HG02588 (cell line): ENCODE measurements around the gene SSH3.
"Not testable (repeated sequence)": the region's sequence is repeated elsewhere in the genome, so short reads cannot be mapped to it uniquely, and the experiment has no call there.

Source experiments
- ATAC-seq: cut with Tn5 transposase; IDR thresholded peaks from one replicate; pipeline ENCODE4 v1.9.1; 2021; ENCODE audit warnings: mild to moderate bottlenecking, moderate library complexity; ENCODE audit not compliant: unreplicated experiment

Gene SSH3

GRCh38 chr11:67303132-67303834 lies at the start of gene SSH3:
Gene SSH3 (plus strand): TSS chr11:67303530. CDS start chr11:67303626, 96 bp downstream.
- no peak for ATAC-seq

GRCh38 chr11:67253872-67254624 lies 49.3 kb upstream of the SSH3 start:
- ATAC-seq, result no peak

GRCh38 chr11:67254798-67255197 lies 48.5 kb upstream of the SSH3 start:
- no peak for ATAC-seq

- ATAC-seq, result no peak
Observed at GRCh38 chr11:67255353-67255752, 48.0 kb upstream of the SSH3 start.

GRCh38 chr11:67255864-67256263 lies 47.5 kb upstream of the SSH3 start:
- ATAC-seq, result no peak

GRCh38 chr11:67256477-67257135 lies 46.7 kb upstream of the SSH3 start:
- no peak for ATAC-seq

- no peak for ATAC-seq
Observed at GRCh38 chr11:67260406-67260805, 42.9 kb upstream of the SSH3 start.

DNA sequence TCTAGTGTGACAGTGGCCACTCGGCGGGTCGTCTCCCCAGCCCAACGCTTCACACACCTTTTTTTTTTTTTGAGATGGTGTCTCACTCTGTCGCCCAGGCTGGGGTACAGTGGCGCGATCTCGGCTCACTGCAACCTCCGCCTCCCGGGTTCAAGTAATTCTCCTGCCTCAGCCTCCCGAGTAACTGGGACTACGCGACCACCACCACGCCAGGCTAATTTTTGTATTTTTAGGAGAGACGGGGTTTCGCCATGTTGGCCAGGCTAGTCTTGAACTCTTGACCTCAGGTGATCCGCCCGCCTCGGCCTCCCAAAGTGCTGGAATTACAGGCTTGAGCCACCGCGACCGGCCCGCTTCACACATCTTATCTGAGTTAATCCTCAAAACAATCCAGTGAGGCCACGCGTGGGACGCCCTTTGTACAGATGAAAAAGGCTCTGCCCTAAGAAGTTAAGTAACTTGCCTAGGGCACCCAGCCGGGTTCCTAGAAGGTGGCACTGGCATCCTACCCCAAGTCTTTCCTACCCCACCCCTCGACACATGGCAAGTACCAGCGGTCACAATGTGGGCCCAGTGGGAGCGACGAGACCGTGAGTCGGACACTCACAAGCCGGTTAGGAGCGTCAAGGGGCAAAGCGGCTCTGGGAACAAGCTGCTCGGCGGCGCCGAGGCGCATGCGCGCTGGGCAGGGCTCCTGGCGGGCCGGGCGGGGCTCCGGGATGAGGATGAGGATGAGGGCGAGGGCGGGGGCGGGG lies 42.3 kb upstream of the SSH3 start:
- not testable (repeated sequence) for ATAC-seq

GRCh38 chr11:67261640-67261945 lies 41.7 kb upstream of the SSH3 start:
- ATAC-seq, result no peak

DNA sequence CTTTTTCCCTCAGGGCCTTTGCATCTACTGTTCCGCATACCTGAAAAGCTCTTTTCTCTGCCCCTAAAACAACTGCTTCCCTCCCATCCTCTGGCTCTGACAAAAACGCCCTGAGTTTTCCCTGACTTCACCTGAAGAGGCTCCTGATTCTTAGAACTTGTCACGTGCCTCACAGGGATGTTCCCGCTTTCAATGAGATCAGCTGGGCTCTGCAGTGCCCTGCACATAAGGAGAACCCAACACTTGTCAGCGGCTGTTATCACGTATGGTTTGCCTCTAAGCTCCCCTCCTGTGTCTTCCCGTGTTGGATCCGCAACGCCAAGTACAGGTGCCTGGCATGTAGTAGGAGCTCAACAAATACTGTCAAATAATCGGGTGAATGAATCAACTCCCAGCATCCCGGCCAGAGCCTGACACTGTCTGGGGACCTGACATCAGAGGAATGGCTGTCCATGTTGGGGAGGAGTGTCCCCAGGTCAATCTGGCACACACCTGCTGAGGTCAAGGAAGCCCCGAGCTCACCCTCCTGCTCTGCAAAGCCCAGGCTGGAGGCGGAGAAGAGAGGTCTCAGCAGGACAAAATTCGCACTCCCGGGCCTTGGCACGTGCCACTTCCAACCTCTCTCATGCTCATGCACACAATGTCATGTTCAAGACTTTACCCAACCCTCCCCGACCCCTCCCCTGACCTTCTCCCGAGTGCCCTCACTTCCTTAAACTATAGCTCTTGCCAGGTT lies 41.2 kb upstream of the SSH3 start:
- ATAC-seq, result no peak

- no peak for ATAC-seq
Observed at GRCh38 chr11:67262731-67263675, 40.3 kb upstream of the SSH3 start.

- no peak for ATAC-seq
Observed at GRCh38 chr11:67264260-67264659, 39.1 kb upstream of the SSH3 start.

DNA sequence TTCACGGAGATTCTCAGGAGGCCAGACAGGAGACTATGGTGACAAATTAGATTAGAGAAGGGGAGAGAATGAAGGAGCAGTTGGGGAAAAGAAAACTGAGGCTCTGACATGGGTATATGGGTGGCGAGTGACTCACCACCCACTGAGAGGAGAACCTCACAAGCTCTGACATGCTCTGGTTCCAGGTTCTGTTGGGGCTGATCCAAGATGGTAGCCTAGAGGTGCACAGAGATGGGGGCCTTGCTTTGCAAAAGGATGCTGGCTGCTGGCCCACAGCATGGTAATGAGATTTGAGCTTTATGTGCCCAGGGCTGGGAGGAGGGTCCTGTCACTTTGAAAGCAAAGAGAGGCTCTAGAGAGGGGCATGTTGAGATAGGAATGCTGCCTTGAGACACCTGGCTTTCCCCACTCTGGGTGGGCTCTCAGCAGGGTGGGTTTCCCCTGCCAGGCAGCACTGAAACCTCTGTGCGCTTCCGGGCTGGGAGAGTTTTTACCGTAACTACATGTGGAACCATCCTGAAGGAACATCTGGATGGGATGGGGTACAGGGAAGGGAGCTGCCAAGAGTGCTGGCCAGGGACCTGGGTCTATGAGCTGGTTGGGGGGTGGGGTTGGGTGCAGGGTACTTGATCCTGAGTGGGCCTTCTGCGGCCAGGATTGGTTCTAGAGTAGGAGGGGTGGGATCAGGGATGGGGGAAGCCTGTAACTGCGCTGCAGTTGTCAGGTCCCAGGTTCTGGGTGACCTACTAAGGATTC lies 38.3 kb upstream of the SSH3 start:
- no peak for ATAC-seq

DNA sequence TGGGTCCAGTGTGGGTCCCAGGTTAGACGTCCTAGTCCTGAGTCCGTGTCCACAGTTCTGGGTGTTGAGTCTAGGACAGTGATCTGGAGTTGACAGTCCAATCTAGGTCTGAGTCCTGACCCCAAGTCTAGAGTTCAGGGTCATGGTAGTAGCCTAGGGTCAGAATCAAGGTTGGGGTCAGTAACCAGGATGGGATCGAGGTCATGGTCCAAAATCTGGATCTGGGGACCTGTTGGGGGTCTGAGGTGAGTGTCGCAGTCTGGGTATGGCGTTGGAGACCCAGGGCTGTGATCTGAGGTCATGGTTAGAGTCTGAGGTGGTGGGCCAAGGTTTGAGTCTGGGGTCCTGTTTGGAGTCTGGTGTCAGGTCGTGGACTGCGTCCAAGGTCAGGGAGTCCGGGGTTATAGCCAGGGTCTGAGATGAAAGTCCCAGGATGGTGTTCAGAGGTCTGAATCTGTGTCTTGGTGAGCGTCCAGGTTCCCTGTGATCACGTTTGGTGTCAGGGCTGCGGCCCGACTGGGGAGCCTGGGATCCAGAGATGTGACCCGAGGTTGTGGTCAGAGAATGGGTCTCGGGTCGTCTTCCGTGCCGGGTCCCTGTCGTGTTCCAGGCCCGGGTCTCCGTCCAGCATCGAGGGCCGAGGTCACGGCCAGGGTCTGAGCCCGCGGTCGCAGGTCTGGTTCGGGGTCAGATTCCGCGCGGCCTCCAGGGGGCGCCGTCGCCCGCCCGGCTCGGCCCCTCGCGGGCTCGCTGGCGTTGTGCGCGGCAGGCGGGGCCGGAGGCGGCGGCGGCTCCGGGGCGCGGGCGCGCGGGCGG lies 37.5 kb upstream of the SSH3 start:
- ATAC-seq, result peak; percentile 52

DNA sequence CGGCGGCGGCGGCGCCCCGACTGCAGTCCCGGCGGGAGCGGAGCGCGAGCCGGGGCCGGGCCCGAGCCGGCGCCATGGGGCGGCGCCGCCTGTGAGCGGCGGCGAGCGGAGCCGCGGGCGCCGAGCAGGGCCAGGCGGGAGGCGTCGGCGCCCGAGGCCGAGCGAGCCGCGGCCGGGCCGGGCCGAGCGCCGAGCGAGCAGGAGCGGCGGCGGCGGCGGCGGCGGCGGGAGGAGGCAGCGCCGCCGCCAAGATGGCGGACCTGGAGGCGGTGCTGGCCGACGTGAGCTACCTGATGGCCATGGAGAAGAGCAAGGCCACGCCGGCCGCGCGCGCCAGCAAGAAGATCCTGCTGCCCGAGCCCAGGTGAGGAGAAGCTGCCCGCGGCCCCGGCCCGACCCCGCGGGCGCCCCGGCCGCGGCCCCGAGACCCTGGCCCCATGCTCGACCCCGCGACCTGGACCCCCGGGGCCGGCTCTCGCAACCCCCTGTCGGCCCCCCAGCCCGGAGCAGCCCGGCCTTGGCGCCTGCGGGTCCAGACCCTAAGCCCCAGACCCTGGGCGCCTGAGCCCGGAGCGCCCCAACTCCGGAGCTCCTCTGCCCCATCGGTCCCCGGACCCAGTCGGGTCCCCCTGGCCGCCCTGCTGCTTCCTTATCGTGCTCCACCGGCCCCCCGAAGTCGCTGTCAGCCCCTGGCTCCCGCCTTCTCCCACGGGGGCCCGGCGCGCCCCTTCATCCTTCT lies 36.7 kb upstream of the SSH3 start, which contains the start of gene GRK2:
Gene GRK2, plus strand, starts transcription at position 25 of the 739 bp plus-strand sequence. Its CDS starts 227 bp downstream, at position 252.
- ATAC-seq, result peak; percentile 1

- ATAC-seq, result no peak
Observed at GRCh38 chr11:67267188-67268080, 35.9 kb upstream of the SSH3 start.
